Loucy (cell line): Measurements from ENCODE around the gene FMNL2.

ENCODE experiments used
- H2AFZ ChIP-seq: fragments of 200-600 bp; sonication (generic); 2 replicates; pipeline ENCODE4 v1.6.0; 2016; ENCODE audit warnings: antibody characterized with exemption, mild to moderate bottlenecking, low read length, moderate library complexity
- H3F3A ChIP-seq: fragments of 200-600 bp; 2 replicates; pipeline ENCODE4 v1.6.0; 2016; ENCODE audit warnings: antibody characterized with exemption, low read depth, mild to moderate bottlenecking
- H3K27me3 ChIP-seq: fragments of 200-600 bp; sonication (generic); 2 replicates; pipeline ENCODE4 v1.6.1; 2014; ENCODE audit warnings: low read length, mild to moderate bottlenecking; ENCODE audit not compliant: insufficient read depth, poor library complexity, severe bottlenecking
- H3K36me3 ChIP-seq: fragments of 200-600 bp; sonication (generic); 2 replicates; pipeline ENCODE4 v1.6.1; 2016; ENCODE audit warnings: low read length; ENCODE audit not compliant: insufficient read depth
- H3K4me1 ChIP-seq: fragments of 200-600 bp; sonication (generic); 2 replicates; pipeline ENCODE4 v1.5.1; 2014; ENCODE audit warnings: low read length, mild to moderate bottlenecking; ENCODE audit not compliant: insufficient read depth, poor library complexity, severe bottlenecking
- H3K4me2 ChIP-seq: fragments of 200-600 bp; sonication (generic); 2 replicates; pipeline ENCODE4 v1.6.0; 2014; ENCODE audit warnings: antibody characterized with exemption, low read length, low read depth, mild to moderate bottlenecking; ENCODE audit not compliant: poor library complexity, severe bottlenecking
- H3K4me3 ChIP-seq: fragments of 200-600 bp; sonication (generic); 2 replicates; pipeline ENCODE4 v1.5.1; 2014; ENCODE audit warnings: low read length, mild to moderate bottlenecking, mixed read lengths; ENCODE audit not compliant: poor library complexity, severe bottlenecking
- H3K79me2 ChIP-seq: fragments of 200-600 bp; sonication (generic); 2 replicates; pipeline ENCODE4 v1.6.1; 2014; ENCODE audit warnings: low read length; ENCODE audit not compliant: insufficient read depth
- H3K9ac ChIP-seq: fragments of 200-600 bp; sonication (generic); 2 replicates; pipeline ENCODE4 v1.6.0; 2014; ENCODE audit warnings: mild to moderate bottlenecking, low read depth, low read length, moderate library complexity; ENCODE audit not compliant: poor library complexity, severe bottlenecking
- H3K9me2 ChIP-seq: fragments of 200-600 bp; sonication (generic); replicated peaks from 2 replicates; pipeline ENCODE4 v1.6.1; 2016; ENCODE audit warnings: low read depth, low read length, mixed read lengths
- H3K9me3 ChIP-seq: fragments of 200-600 bp; sonication (generic); 2 replicates; pipeline ENCODE4 v1.6.1; 2014; ENCODE audit warnings: mild to moderate bottlenecking, antibody characterized with exemption, low read length, low read depth; ENCODE audit not compliant: insufficient read depth
- H4K20me1 ChIP-seq: fragments of 200-600 bp; sonication (generic); 2 replicates; pipeline ENCODE4 v1.6.0; 2014; ENCODE audit warnings: antibody characterized with exemption, low read length, mild to moderate bottlenecking; ENCODE audit not compliant: insufficient read depth, poor library complexity, severe bottlenecking
- EZH2phosphoT487 ChIP-seq: fragments of 200-600 bp; IDR thresholded peaks from 2 replicates; pipeline ENCODE4 v1.6.1; 2018; ENCODE audit warnings: antibody characterized with exemption, mild to moderate bottlenecking, moderate library complexity, borderline replicate concordance
- TF ChIP-seq, protein P1 (sequence below): fragments of 200-600 bp; sonication (generic); conservative IDR thresholded peaks from 2 replicates; pipeline ENCODE4 v1.5.1; 2014; ENCODE audit warnings: mild to moderate bottlenecking, antibody characterized with exemption, low read length

Gene FMNL2

DNA sequence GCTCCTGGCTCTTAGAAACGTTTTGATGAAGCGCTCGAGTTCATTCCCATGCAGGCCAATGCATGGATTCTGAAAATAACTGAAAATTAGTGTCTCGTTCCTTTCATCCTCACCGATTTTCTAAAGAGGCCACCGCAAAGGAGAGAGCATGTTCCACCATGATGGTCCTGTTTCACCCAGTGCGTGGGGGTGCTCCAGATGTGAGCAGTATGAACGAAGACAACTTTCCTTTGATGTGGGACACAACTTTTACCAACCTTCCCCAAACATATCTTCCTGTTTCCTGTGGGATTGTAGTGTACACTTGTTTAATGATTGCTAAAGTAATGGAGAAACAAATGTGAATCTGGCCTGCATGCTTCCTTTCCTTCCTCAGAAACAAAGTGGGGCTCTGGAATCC is 267.8 kb downstream of the FMNL2 start:
- Histone ChIP-seq H2AFZ (no peak overlapping the region), H3K9ac (no peak overlapping the region), H3K36me3 (no peaks in the 10 kb centered on the region), H3F3A (no peaks in the 10 kb centered on the region), H3K4me3 (no peak overlapping the region), H3K9me3 (no peaks in the 10 kb centered on the region), H4K20me1 (no peaks in the 10 kb centered on the region), H3K9me2 (no peaks in the 10 kb centered on the region), H3K27me3 (no peaks in the 10 kb centered on the region), H3K4me2 (no peak overlapping the region), H3K4me1 (peaks cover 5% of the 10 kb centered on the region), H3K79me2 (no peaks in the 10 kb centered on the region)
- TF ChIP-seq, protein P1, sequence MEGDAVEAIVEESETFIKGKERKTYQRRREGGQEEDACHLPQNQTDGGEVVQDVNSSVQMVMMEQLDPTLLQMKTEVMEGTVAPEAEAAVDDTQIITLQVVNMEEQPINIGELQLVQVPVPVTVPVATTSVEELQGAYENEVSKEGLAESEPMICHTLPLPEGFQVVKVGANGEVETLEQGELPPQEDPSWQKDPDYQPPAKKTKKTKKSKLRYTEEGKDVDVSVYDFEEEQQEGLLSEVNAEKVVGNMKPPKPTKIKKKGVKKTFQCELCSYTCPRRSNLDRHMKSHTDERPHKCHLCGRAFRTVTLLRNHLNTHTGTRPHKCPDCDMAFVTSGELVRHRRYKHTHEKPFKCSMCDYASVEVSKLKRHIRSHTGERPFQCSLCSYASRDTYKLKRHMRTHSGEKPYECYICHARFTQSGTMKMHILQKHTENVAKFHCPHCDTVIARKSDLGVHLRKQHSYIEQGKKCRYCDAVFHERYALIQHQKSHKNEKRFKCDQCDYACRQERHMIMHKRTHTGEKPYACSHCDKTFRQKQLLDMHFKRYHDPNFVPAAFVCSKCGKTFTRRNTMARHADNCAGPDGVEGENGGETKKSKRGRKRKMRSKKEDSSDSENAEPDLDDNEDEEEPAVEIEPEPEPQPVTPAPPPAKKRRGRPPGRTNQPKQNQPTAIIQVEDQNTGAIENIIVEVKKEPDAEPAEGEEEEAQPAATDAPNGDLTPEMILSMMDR = no peak
- no peak for TF ChIP-seq EZH2phosphoT487

DNA sequence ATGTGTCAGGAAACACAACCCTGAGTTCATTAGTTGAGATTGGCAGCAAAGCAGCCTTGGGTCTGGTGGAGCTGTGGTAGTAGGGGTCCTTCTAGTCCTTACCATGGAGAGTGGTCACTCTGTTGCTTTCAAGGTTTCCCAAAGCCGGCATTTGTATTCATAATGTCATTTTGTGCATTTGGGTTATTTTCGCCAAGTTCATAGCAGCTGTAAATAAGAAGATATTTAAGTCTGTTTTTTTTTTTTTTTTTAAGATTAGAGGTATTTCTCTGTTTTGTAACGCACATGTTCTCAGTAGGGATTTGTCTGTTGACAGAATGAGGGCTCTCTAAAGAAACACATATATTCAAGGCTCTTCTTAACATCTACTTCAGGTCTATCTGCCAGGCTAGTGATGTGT is 268.2 kb downstream of the FMNL2 start:
- no peak for TF ChIP-seq EZH2phosphoT487
- TF ChIP-seq, protein P1 = no peak
- H3K9ac ChIP-seq = no peak overlapping the region
- no peaks in the 10 kb centered on the region for H3K79me2 ChIP-seq
- no peak overlapping the region for H3K4me3 ChIP-seq
- H3F3A ChIP-seq = no peaks in the 10 kb centered on the region
- no peaks in the 10 kb centered on the region for H3K36me3 ChIP-seq
- no peaks in the 10 kb centered on the region for H4K20me1 ChIP-seq
- H3K9me3 ChIP-seq = no peaks in the 10 kb centered on the region
- no peak overlapping the region for H3K4me2 ChIP-seq
- no peak overlapping the region for H2AFZ ChIP-seq
- peaks cover 5% of the 10 kb centered on the region for H3K4me1 ChIP-seq
- H3K9me2 ChIP-seq = no peaks in the 10 kb centered on the region
- no peaks in the 10 kb centered on the region for H3K27me3 ChIP-seq

DNA sequence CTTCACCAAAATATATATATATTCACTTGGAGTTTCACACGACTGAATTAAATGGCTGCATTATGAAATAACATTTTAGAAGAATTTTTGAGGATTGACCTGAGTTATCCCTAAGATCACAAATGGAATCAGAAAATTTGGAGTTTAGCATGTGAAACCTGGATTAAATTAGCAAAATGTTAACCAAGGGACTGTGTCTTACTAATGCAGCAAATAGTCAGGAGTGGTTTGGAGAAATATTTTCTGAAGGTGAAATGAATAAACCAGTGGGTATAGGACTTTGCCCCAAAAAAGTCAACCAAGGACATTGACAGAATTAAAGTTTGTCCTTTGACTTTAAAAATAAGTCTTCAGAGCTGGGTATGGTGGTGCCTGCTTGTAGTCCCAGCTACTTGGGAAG is 271.1 kb downstream of the FMNL2 start:
- Histone ChIP-seq H3K4me3 (no peak overlapping the region), H2AFZ (no peak overlapping the region), H3K4me1 (peaks cover 5% of the 10 kb centered on the region), H3K36me3 (no peaks in the 10 kb centered on the region), H3F3A (no peaks in the 10 kb centered on the region), H3K9ac (no peak overlapping the region), H3K27me3 (no peaks in the 10 kb centered on the region), H4K20me1 (no peaks in the 10 kb centered on the region), H3K4me2 (no peak overlapping the region), H3K79me2 (no peaks in the 10 kb centered on the region), H3K9me2 (no peaks in the 10 kb centered on the region), H3K9me3 (no peaks in the 10 kb centered on the region)
- TF ChIP-seq EZH2phosphoT487 = no peak
- TF ChIP-seq, protein P1 = no peak
